CD4-positive, alpha-beta T cell (primary cell): ENCODE data around the gene PLK2. TPM values are rescaled to one million over a fixed set of nuclear protein-coding genes. Genes with fewer than 3 reads are reported as not detected.

ENCODE experiments used
- ATAC-seq: fragments of 200-7000 bp; cut with Tn5 transposase; one replicate; pipeline ENCODE4 v1.10.0; 2022; ENCODE audit warnings: mild to moderate bottlenecking; ENCODE audit not compliant: poor library complexity
- CTCF ChIA-PET: fragments of 350-600 bp; sonication (Branson Sonifier 250); formaldehyde crosslinking; loops from one replicate; lab custom pipeline; 2021; ENCODE audit warnings: antibody characterized with exemption, inconsistent platforms; lab: Charles Lee
- POLR2A ChIA-PET: fragments of 350-600 bp; sonication (Branson Sonifier 250); formaldehyde crosslinking; loops from one replicate; lab custom pipeline; 2021; ENCODE audit warnings: antibody characterized with exemption, inconsistent platforms; lab: Charles Lee
- DNase-seq, 14 experiments: peaks; one replicate each; pipeline ENCODE4 v3.0.0-alpha.2; 2013 to 2020; ENCODE audit warnings: mixed read lengths in 2 of 14
- H3K27ac ChIP-seq, 2 donors: one replicate each; pipeline versions ENCODE4 v1.5.1 to v1.7.0; 2013; ENCODE audit warnings: low read length in 2 of 2, low read depth in 1 of 2, mild to moderate bottlenecking in 1 of 2
- H3K27me3 ChIP-seq, 2 experiments: 1 replicate in 1 of 2; 2 replicates in 1 of 2; pipeline versions ENCODE4 v1.6.1 to v1.7.0; 2013; ENCODE audit warnings: low read length in 2 of 2, control low read depth in 1 of 2, mild to moderate bottlenecking in 1 of 2, moderate library complexity in 1 of 2; ENCODE audit not compliant: insufficient read depth in 2 of 2, control insufficient read depth in 1 of 2
- H3K36me3 ChIP-seq: one replicate; pipeline ENCODE4 v1.6.1; 2013; ENCODE audit warnings: low read length, control low read depth; ENCODE audit not compliant: insufficient read depth
- H3K4me1 ChIP-seq: one replicate; pipeline ENCODE4 v1.6.1; 2013; ENCODE audit warnings: low read length, control low read depth; ENCODE audit not compliant: insufficient read depth
- H3K4me3 ChIP-seq: one replicate; pipeline ENCODE4 v1.5.1; 2013; ENCODE audit warnings: mild to moderate bottlenecking, low read length, moderate library complexity
- H3K9me3 ChIP-seq, 2 experiments: 1 replicate in 1 of 2; 2 replicates in 1 of 2; pipeline versions ENCODE4 v1.6.1 to v1.7.0; 2013; ENCODE audit warnings: low read length in 2 of 2, mild to moderate bottlenecking in 2 of 2, control low read depth in 1 of 2, moderate library complexity in 1 of 2; ENCODE audit not compliant: control insufficient read depth in 1 of 2, insufficient read depth in 1 of 2
- H3K27ac Mint-ChIP-seq: one replicate; pipeline ENCODE4 v1.8.0; 2020; ENCODE audit warnings: mixed read lengths
- H3K27me3 Mint-ChIP-seq: one replicate; pipeline ENCODE4 v1.8.0; 2021; ENCODE audit warnings: mixed read lengths
- H3K36me3 Mint-ChIP-seq: one replicate; pipeline ENCODE4 v1.8.0; 2021; ENCODE audit warnings: low read depth, mixed read lengths
- H3K4me1 Mint-ChIP-seq: one replicate; pipeline ENCODE4 v1.8.0; 2021; ENCODE audit warnings: low read depth, mixed read lengths
- H3K4me3 Mint-ChIP-seq: one replicate; pipeline ENCODE4 v1.8.0; 2020; ENCODE audit warnings: mild to moderate bottlenecking, mixed read lengths
- H3K9me3 Mint-ChIP-seq: one replicate; pipeline ENCODE4 v1.8.0; 2020; ENCODE audit warnings: mixed read lengths
- intact Hi-C, 2 experiments: fragments of 100-400 bp; cut with DNase I in 1 of 2; cut with micrococcal nuclease in 1 of 2; formaldehyde crosslinking; loops; one replicate each; pipeline versions ENCODE4 v1.15.1 to v1.9.0; 2023 to 2025; cut with DNase I, micrococcal nuclease
- total RNA-seq, 174 experiments: library from RNA in 2 of 174; stranded (reverse) in 2 of 174; gene quantifications; one replicate each; pipeline ENCODE4 v1.2.3 and lab custom pipeline; 2021 to 2026
- TF ChIP-seq, protein P1 (sequence below): fragments of 200-600 bp; IDR thresholded peaks from one replicate; pipeline ENCODE4 v1.8.0; 2022; ENCODE audit warnings: antibody characterized with exemption, mild to moderate bottlenecking

The PLK2 gene
- total RNA-seq, 2 experiments from 2014 or later = 57.2 to 59.7 TPM

DNA sequence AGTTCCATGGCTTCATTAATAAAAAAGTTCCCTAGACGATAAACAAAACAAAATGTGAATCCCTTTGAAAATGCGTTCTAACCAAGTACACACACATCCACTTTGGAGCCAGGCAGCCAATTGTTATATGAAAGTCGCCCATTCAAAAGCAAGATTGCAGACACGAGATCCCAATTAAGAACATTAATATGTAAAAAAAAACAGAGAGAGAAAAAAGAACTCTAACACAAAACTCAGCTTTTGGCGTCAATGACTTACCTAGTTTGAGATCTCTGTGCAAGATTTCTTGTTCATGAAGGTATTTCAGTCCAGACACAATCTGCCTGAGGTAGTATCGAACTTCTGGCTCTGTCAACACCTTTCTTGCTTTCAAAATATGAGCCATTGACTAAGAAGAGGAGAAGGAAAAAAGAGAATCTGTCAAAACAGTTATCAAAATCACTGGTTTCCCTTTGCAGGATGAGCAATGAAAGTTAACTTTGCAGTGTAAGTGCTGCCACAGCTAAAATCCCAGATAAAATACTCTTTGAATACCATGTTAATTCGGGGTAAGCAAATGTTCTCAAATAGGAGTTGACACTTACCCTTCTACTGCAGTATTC lies 1.6 kb downstream of the PLK2 start:
- intact Hi-C loops = loop anchor here in 1 of 2 experiments (5.0 kb wide), 1 partner anchor 1286 kb away; the partner anchor contains the start of gene GPBP1
- H3K27ac Mint-ChIP-seq = peak overlapping the region; percentile 76

GRCh38 chr5:58457050-58457449 lies 2.8 kb downstream of the PLK2 start:
- peak overlapping the region; percentile 54 for H3K4me3 Mint-ChIP-seq
- intact Hi-C loops = loop anchor here in 1 of 2 experiments (5.0 kb wide), 1 partner anchor 1285 kb away; the partner anchor contains the start of gene GPBP1
- no peaks in the 10 kb centered on the region for H3K36me3 ChIP-seq

More for the DNA sequence above, 1.6 kb downstream of the PLK2 start:
- Histone ChIP-seq H3K27me3 (peaks cover 0 to 5% of the 10 kb centered on the region in 2 experiments), H3K27ac (no peak overlapping the region), H3K9me3 (no peaks in the 10 kb centered on the region), H3K36me3 (no peaks in the 10 kb centered on the region), H3K4me3 (no peak overlapping the region), H3K4me1 (peaks cover 24% of the 10 kb centered on the region)
- Mint-ChIP-seq H3K27me3 (peaks cover 17% of the 10 kb centered on the region), H3K9me3 (no peaks in the 10 kb centered on the region), H3K4me1 (peaks cover 17% of the 10 kb centered on the region), H3K36me3 (peaks cover 8% of the 10 kb centered on the region), H3K4me3 (peak overlapping the region; percentile 88)
- TF ChIP-seq, protein P1, sequence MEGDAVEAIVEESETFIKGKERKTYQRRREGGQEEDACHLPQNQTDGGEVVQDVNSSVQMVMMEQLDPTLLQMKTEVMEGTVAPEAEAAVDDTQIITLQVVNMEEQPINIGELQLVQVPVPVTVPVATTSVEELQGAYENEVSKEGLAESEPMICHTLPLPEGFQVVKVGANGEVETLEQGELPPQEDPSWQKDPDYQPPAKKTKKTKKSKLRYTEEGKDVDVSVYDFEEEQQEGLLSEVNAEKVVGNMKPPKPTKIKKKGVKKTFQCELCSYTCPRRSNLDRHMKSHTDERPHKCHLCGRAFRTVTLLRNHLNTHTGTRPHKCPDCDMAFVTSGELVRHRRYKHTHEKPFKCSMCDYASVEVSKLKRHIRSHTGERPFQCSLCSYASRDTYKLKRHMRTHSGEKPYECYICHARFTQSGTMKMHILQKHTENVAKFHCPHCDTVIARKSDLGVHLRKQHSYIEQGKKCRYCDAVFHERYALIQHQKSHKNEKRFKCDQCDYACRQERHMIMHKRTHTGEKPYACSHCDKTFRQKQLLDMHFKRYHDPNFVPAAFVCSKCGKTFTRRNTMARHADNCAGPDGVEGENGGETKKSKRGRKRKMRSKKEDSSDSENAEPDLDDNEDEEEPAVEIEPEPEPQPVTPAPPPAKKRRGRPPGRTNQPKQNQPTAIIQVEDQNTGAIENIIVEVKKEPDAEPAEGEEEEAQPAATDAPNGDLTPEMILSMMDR = no peak
- ATAC-seq (no peak), DNase-seq (no peak)
- POLR2A ChIA-PET = interaction anchor here (0.9 to 3.6 kb wide), 2 partner anchors 959 to 1160 kb away, joined by 3 to 31 read pairs; no protein-coding TSS in a partner anchor
- CTCF ChIA-PET = interaction anchor here (1.3 to 1.9 kb wide), 2 partner anchors 11 to 1160 kb away, joined by 3 to 6 read pairs; no protein-coding TSS in a partner anchor

DNA sequence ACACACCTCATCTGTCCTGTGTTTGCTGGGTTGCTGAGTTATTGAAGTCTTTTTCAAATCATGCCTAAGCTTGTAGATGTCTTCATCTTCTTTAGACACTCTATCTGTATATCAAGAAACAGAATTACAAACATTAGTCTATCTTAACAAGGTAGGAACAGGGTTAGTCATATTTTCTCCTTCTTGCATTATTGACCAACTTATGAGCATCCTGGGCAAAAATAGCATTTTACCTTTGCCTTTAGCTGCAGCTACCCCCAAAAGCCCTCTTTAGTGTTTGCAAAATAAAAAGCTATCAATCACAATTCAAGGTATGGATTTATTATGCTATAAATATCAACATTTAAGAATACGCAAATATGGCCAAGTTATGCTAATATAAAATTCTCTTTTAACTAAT lies 3.4 kb downstream of the PLK2 start:
- TF ChIP-seq, protein P1 = no peak
- ChIA-PET POLR2A (no interaction called here), CTCF (interaction anchor here (1.7 kb wide), 1 partner anchor 10 kb away, joined by 6 read pairs; no protein-coding TSS in a partner anchor)
- Histone ChIP-seq H3K9me3 (no peaks in the 10 kb centered on the region), H3K27me3 (peaks cover 0 to 5% of the 10 kb centered on the region in 2 experiments), H3K36me3 (no peaks in the 10 kb centered on the region), H3K4me1 (peaks cover 24% of the 10 kb centered on the region), H3K4me3 (no peak overlapping the region), H3K27ac (no peak overlapping the region)
- H3K9me3 Mint-ChIP-seq = no peaks in the 10 kb centered on the region
- ATAC-seq (no peak), DNase-seq (no peak)
- H3K4me3 Mint-ChIP-seq = peak overlapping the region; percentile 3
- H3K36me3 Mint-ChIP-seq = peaks cover 8% of the 10 kb centered on the region
- no peak overlapping the region for H3K27ac Mint-ChIP-seq
- intact Hi-C loops = loop anchor here in 1 of 2 experiments (5.0 kb wide), 1 partner anchor 1284 kb away; the partner anchor contains the start of gene GPBP1
- H3K27me3 Mint-ChIP-seq = peaks cover 17% of the 10 kb centered on the region
- peaks cover 14% of the 10 kb centered on the region for H3K4me1 Mint-ChIP-seq

More at GRCh38 chr5:58457050-58457449, 2.8 kb downstream of the PLK2 start:
- Histone ChIP-seq H3K27me3 (peaks cover 0 to 5% of the 10 kb centered on the region in 2 experiments), H3K27ac (no peak overlapping the region), H3K9me3 (no peaks in the 10 kb centered on the region), H3K4me1 (peaks cover 24% of the 10 kb centered on the region), H3K4me3 (no peak overlapping the region)
- Mint-ChIP-seq H3K27ac (no peak overlapping the region), H3K36me3 (peaks cover 8% of the 10 kb centered on the region), H3K4me1 (peaks cover 14% of the 10 kb centered on the region), H3K27me3 (peaks cover 17% of the 10 kb centered on the region), H3K9me3 (no peaks in the 10 kb centered on the region)
- no peak for ATAC-seq
- POLR2A ChIA-PET = no interaction called here
- no peak for DNase-seq
- CTCF ChIA-PET = interaction anchor here (1.7 kb wide), 1 partner anchor 11 kb away, joined by 6 read pairs; no protein-coding TSS in a partner anchor
- TF ChIP-seq, protein P1 = no peak
